B cell (primary cell): Measurements from ENCODE around the gene FLNB.

Experiments used
- CTCF ChIP-seq: fragments of 200-600 bp; IDR thresholded peaks from one replicate; pipeline ENCODE4 v1.8.0; 2022; ENCODE audit warnings: antibody characterized with exemption, mild to moderate bottlenecking
- EZH2 ChIP-seq: IDR thresholded peaks from 2 replicates; pipeline ENCODE4 v1.6.1; 2012; ENCODE audit warnings: borderline replicate concordance, low read depth, mild to moderate bottlenecking, moderate library complexity, low read length; ENCODE audit not compliant: insufficient read depth, poor library complexity, severe bottlenecking

DNA sequence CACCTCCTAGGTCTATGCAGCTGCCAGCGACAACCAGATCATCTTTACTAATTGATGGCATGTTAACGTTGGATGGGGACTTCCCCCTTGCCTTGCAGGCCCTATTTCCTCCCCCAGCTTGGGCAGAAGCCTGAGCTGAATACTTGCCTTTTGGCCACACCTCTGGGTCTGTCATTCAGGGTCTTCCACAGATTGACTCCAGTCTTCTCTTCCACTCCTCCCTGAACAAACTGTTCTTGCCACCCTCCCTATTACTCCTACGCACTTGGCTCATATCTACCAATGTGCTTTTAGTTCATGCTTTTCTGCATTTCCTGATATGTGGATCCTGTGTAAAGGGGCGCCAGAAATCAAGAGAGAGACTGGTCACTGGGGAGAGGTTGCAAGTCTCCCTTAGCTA lies 129.1 kb downstream of the FLNB start:
- TF ChIP-seq CTCF: no peak
- no peak for TF ChIP-seq EZH2
